Suprapubic skin (tissue), 4 donors: ENCODE measurements around the gene ERCC4. TPM values are rescaled to one million over a fixed set of nuclear protein-coding genes. Genes with fewer than 3 reads are reported as not detected.

Source experiments
- DNase-seq, 2 donors: peaks; one replicate each; pipeline ENCODE4 v3.0.0-alpha.2; 2019; ENCODE audit warnings: low spot score in 2 of 2
- H3K27ac ChIP-seq: fragments of 200-600 bp; sonication (generic); one replicate; pipeline ENCODE4 v1.5.1; 2019
- H3K27me3 ChIP-seq: fragments of 200-600 bp; sonication (generic); one replicate; pipeline ENCODE4 v1.5.1; 2019
- H3K36me3 ChIP-seq: fragments of 200-600 bp; sonication (generic); one replicate; pipeline ENCODE4 v1.5.1; 2019
- H3K4me1 ChIP-seq: fragments of 200-600 bp; sonication (generic); one replicate; pipeline ENCODE4 v1.5.1; 2019
- H3K4me3 ChIP-seq: fragments of 200-600 bp; sonication (generic); one replicate; pipeline ENCODE4 v1.5.1; 2019; ENCODE audit warnings: mild to moderate bottlenecking
- H3K9me3 ChIP-seq: fragments of 200-600 bp; sonication (generic); one replicate; pipeline ENCODE4 v1.5.1; 2019
- CTCF ChIP-seq, 2 donors: fragments of 200-600 bp in 1 of 2; fragments of 450-650 bp in 1 of 2; sonication (generic) in 1 of 2; IDR thresholded peaks; one replicate each; pipeline ENCODE4 v1.5.1; 2016 to 2019; ENCODE audit warnings: antibody characterized with exemption in 2 of 2, mild to moderate bottlenecking in 1 of 2, moderate library complexity in 1 of 2
- EP300 ChIP-seq: sonication (generic); formaldehyde crosslinking; IDR thresholded peaks from one replicate; pipeline ENCODE4 v1.6.1; 2017; ENCODE audit warnings: antibody characterized with exemption
- POLR2A ChIP-seq, 2 donors: fragments of 450-650 bp; IDR thresholded peaks; one replicate each; pipeline ENCODE4 v1.6.1; 2017; ENCODE audit warnings: antibody characterized with exemption in 2 of 2, mild to moderate bottlenecking in 2 of 2, moderate library complexity in 2 of 2
- POLR2AphosphoS5 ChIP-seq, 3 donors: sonication (generic); formaldehyde crosslinking; IDR thresholded peaks; one replicate each; pipeline ENCODE4 v1.6.1; 2017; ENCODE audit warnings: antibody characterized with exemption in 3 of 3
- WGBS: methylation state at CpG from one replicate; pipeline ENCODE4 v1.1.5; 2018; 5-methylcytosine and 5-hydroxymethylcytosine counted together
- total RNA-seq, 4 donors: library from RNA; depleted of rRNA; stranded (reverse); fragments of >200 nt; gene quantifications; one replicate each; pipeline ENCODE4 v1.1.0, GENCODE V29; 2016

The ERCC4 gene
- total RNA-seq, 4 donors from 2014 or later, result 4.3 to 6.0 (median 5.2) TPM

- Histone ChIP-seq H3K36me3 (no peaks in the 10 kb centered on the region), H3K4me1 (peaks cover 36% of the 10 kb centered on the region), H3K4me3 (no peak overlapping the region), H3K27ac (no peak overlapping the region), H3K9me3 (no peaks in the 10 kb centered on the region), H3K27me3 (no peaks in the 10 kb centered on the region)
- WGBS, result 86% methylated on average over 4 of the region's 4 CpGs
- TF ChIP-seq POLR2A (IDR thresholded peaks at IDR 0.05) (no peak), CTCF (IDR thresholded peaks at IDR 0.05) (no peak), EP300 (no peak), POLR2AphosphoS5 (IDR thresholded peaks at IDR 0.05) (no peak)
- DNase-seq, result no peak
These were observed 38.5 kb downstream of the ERCC4 start for GRCh38 chr16:13958474-13958873.

GRCh38 chr16:13959626-13960025 lies 39.7 kb downstream of the ERCC4 start:
- TF ChIP-seq POLR2A (IDR thresholded peaks at IDR 0.05), result no peak
- TF ChIP-seq CTCF (IDR thresholded peaks at IDR 0.05), result no peak
- TF ChIP-seq POLR2AphosphoS5 (IDR thresholded peaks at IDR 0.05), result no peak
- TF ChIP-seq EP300, result no peak
- H3K36me3 ChIP-seq, result no peaks in the 10 kb centered on the region
- peaks cover 36% of the 10 kb centered on the region for H3K4me1 ChIP-seq
- WGBS, result 48% methylated on average over 8 of the region's 8 CpGs
- H3K9me3 ChIP-seq, result no peaks in the 10 kb centered on the region
- no peaks in the 10 kb centered on the region for H3K27me3 ChIP-seq
- H3K4me3 ChIP-seq, result no peak overlapping the region
- peak overlapping the region; percentile 60 for H3K27ac ChIP-seq
- DNase-seq, result no peak

GRCh38 chr16:13961099-13961811 lies 41.3 kb downstream of the ERCC4 start:
- no peak for TF ChIP-seq POLR2AphosphoS5 (IDR thresholded peaks at IDR 0.05)
- no peak for TF ChIP-seq CTCF (IDR thresholded peaks at IDR 0.05)
- TF ChIP-seq POLR2A (IDR thresholded peaks at IDR 0.05), result no peak
- TF ChIP-seq EP300, result no peak
- Histone ChIP-seq H3K27ac (no peak overlapping the region), H3K4me3 (no peak overlapping the region), H3K4me1 (peaks cover 35% of the 10 kb centered on the region), H3K9me3 (no peaks in the 10 kb centered on the region), H3K27me3 (no peaks in the 10 kb centered on the region), H3K36me3 (no peaks in the 10 kb centered on the region)
- WGBS, result 87% methylated on average over 8 of the region's 8 CpGs
- DNase-seq, result no peak

GRCh38 chr16:13962232-13962631 lies 42.3 kb downstream of the ERCC4 start:
- WGBS, result 84% methylated on average over 1 of the region's 1 CpG
- TF ChIP-seq POLR2A (IDR thresholded peaks at IDR 0.05) (no peak), EP300 (no peak), CTCF (IDR thresholded peaks at IDR 0.05) (no peak), POLR2AphosphoS5 (IDR thresholded peaks at IDR 0.05) (no peak)
- DNase-seq, result no peak
- Histone ChIP-seq H3K4me1 (peaks cover 27% of the 10 kb centered on the region), H3K9me3 (no peaks in the 10 kb centered on the region), H3K4me3 (no peak overlapping the region), H3K27me3 (no peaks in the 10 kb centered on the region), H3K36me3 (no peaks in the 10 kb centered on the region), H3K27ac (no peak overlapping the region)

GRCh38 chr16:13968835-13969234 lies 48.9 kb downstream of the ERCC4 start:
- H3K4me3 ChIP-seq, result no peak overlapping the region
- no peaks in the 10 kb centered on the region for H3K27me3 ChIP-seq
- H3K36me3 ChIP-seq, result no peaks in the 10 kb centered on the region
- H3K27ac ChIP-seq, result no peak overlapping the region
- no peaks in the 10 kb centered on the region for H3K9me3 ChIP-seq
- no peak for DNase-seq
- TF ChIP-seq POLR2A (IDR thresholded peaks at IDR 0.05), result no peak
- no peak for TF ChIP-seq EP300
- TF ChIP-seq CTCF (IDR thresholded peaks at IDR 0.05), result no peak
- no peak for TF ChIP-seq POLR2AphosphoS5 (IDR thresholded peaks at IDR 0.05)
- no peaks in the 10 kb centered on the region for H3K4me1 ChIP-seq
- WGBS, result 75% methylated on average over 2 of the region's 2 CpGs
